ENCODE measurements around the gene REEP1.
"Not testable (repeated sequence)": the region's sequence is repeated elsewhere in the genome, so short reads cannot be mapped to it uniquely, and the experiment has no call there.

The REEP1 gene

GRCh38 chr2:86256300-86256699 lies 81.1 kb downstream of the REEP1 start:
- no peak for DNase-seq (ENCODE audit: low read depth)

GRCh38 chr2:86254576-86255538 lies 82.6 kb downstream of the REEP1 start:
- TF ChIP-seq CTCF (IDR thresholded peaks at IDR 0.05; ENCODE audit: low read length, missing control alignments), result no peak
- no peak overlapping the region for H3K4me3 ChIP-seq (replicated peaks; ENCODE audit: low read depth, low read length)
- no peak for DNase-seq (ENCODE audit: low read depth)

More at GRCh38 chr2:86256300-86256699, 81.1 kb downstream of the REEP1 start:
- no peak for TF ChIP-seq CTCF (IDR thresholded peaks at IDR 0.05; ENCODE audit: low read length, missing control alignments)
- no peak overlapping the region for H3K4me3 ChIP-seq (replicated peaks; ENCODE audit: low read depth, low read length)

GRCh38 chr2:86253424-86253823 lies 84.0 kb downstream of the REEP1 start:
- no peak for DNase-seq (ENCODE audit: low read depth)
- no peak overlapping the region for H3K4me3 ChIP-seq (replicated peaks; ENCODE audit: low read depth, low read length)
- no peak for TF ChIP-seq CTCF (IDR thresholded peaks at IDR 0.05; ENCODE audit: low read length, missing control alignments)

- peak; percentile 3 for DNase-seq (ENCODE audit: low read depth)
- no peak overlapping the region for H3K4me3 ChIP-seq (replicated peaks; ENCODE audit: low read depth, low read length)
- TF ChIP-seq CTCF (IDR thresholded peaks at IDR 0.05; ENCODE audit: low read length, missing control alignments), result no peak
Observed at GRCh38 chr2:86251840-86252266, 85.6 kb downstream of the REEP1 start.

- H3K4me3 ChIP-seq (replicated peaks; ENCODE audit: low read depth, low read length), result no peak overlapping the region
- no peak for TF ChIP-seq CTCF (IDR thresholded peaks at IDR 0.05; ENCODE audit: low read length, missing control alignments)
- peak; percentile 49 for DNase-seq (ENCODE audit: low read depth)
Observed at GRCh38 chr2:86249579-86250391, 87.6 kb downstream of the REEP1 start.

GRCh38 chr2:86249176-86249575 lies 88.2 kb downstream of the REEP1 start:
- no peak for TF ChIP-seq CTCF (IDR thresholded peaks at IDR 0.05; ENCODE audit: low read length, missing control alignments)
- H3K4me3 ChIP-seq (replicated peaks; ENCODE audit: low read depth, low read length), result no peak overlapping the region
- DNase-seq (ENCODE audit: low read depth), result no peak

- not testable (repeated sequence) for H3K4me3 ChIP-seq (replicated peaks; ENCODE audit: low read depth, low read length); DNase-seq (ENCODE audit: low read depth)
Observed at GRCh38 chr2:86245222-86245621, 92.2 kb downstream of the REEP1 start.

- not testable (repeated sequence) for H3K4me3 ChIP-seq (replicated peaks; ENCODE audit: low read depth, low read length); DNase-seq (ENCODE audit: low read depth)
Observed at GRCh38 chr2:86244781-86245180, 92.6 kb downstream of the REEP1 start.

Data from fibroblast of pulmonary artery (primary cell).